ENCODE measurements around the gene UBL4A. TPM values are rescaled to one million over a fixed set of nuclear protein-coding genes. Genes with fewer than 3 reads are reported as not detected.

UBL4A gene
- total and polyA plus RNA-seq, 9 of the 15 experiments (the other 6 are each of a cell fraction or from before 2014, with no cell fraction given): 15.2 to 140 (median 100) TPM

DNA sequence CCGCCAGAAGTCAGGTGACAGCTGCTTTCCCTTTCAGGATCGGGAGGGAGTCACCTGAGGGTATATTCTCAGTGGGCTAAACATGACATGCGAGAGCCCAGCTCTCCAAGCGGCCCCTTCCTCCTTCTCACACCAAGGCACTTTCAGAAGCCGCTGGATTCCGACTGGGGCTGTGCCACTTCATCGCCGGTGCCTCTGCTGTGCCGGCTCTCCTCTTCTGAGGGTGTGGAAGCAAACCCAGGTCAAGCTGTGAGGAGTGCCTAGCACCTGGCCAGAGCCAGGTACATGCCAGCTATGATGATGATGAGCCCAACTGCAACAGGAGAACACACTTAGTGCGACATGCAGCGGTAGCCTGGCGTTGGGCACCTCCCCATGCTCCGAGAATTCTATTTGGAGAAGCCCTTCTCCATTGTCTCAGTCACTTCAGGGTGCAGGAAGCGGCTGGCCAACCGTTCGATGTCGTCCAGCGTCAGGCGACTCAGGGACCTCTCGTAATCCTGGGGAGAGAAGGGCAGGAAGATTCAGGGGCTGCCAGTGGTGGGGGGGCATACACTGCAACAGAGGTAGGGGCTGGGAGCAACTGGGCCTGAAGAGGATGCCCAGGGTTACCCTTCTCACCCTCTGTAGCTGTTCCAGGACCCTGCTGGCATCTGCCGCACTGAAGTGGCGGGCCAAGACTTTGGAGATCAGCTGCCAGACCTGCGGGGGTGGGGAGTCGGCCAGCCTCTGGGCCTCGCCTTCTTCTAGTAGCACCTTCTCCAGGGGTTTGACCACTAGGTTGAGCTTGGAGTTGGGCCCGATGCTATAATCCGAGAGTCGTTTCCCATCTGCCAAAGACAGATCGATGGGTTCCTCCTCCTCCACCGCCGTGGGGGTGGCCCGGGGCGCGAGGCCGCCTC is 1.0 kb downstream of the UBL4A start:
- peaks cover 7% of the 10 kb centered on the region; the same call in 1 of the 2 replicates for H4K20me1 ChIP-seq (replicated peaks; ENCODE audit: control insufficient read depth, insufficient read depth, low read length)
- peak overlapping the region; percentile 83 for H3K4me3 ChIP-seq
- ChIA-PET POLR2A (interaction anchor here (0.6 to 2.1 kb wide), 9 partner anchors 7 to 87 kb away, joined by 3 to 10 read pairs (median 4); partner anchors contain the start of genes DNASE1L1 and RPL10), CTCF (ENCODE audit: low intra/inter-chr PET ratio) (no interaction called here)
- H3K9ac ChIP-seq (ENCODE audit: insufficient read depth in 1 of 2, low read depth in 2 of 2, low read length in 2 of 2): peak overlapping the region; percentile 84 to 97
- no peak overlapping the region for H2AFZ ChIP-seq (ENCODE audit: low read depth, low read length)
- DNase-seq (ENCODE audit: extremely low read depth in 1 of 4, low spot score in 3 of 4): peak in 2 of 4 experiments; percentile 33 to 49
- in situ Hi-C loops (cut with MboI) (no loop called here), intact Hi-C loops (cut with micrococcal nuclease) (loop anchor here (2.0 to 5.0 kb wide), 2 partner anchors 55 to 88 kb away; partner anchors contain the start of gene RPL10)
- FAIRE-seq: no peak
- no peaks in the 10 kb centered on the region for H3K9me3 ChIP-seq (replicated peaks; ENCODE audit: control insufficient read depth, insufficient read depth, low read depth, low read length)
- peak; percentile 0; the same call in 1 of the 3 replicates for ATAC-seq
- peaks cover 67% of the 10 kb centered on the region for H3K79me2 ChIP-seq (ENCODE audit: control insufficient read depth, insufficient read depth, low read length)
- H3K4me2 ChIP-seq (ENCODE audit: insufficient read depth, low read length): peak overlapping the region; percentile 91
- peaks cover 44 to 83% of the 10 kb centered on the region in 2 experiments for H3K4me1 ChIP-seq (replicated peaks in 1 of 2; ENCODE audit: control insufficient read depth in 2 of 2, insufficient read depth in 2 of 2, low read length in 2 of 2)
- TSS peak; percentile 25 for BruUV-seq (replicated peaks)
- no peaks in the 10 kb centered on the region for H3K27me3 ChIP-seq (ENCODE audit: control insufficient read depth in 2 of 2, insufficient read depth in 2 of 2, low read length in 2 of 2)
- 10% methylated on average over 22 of the region's 35 CpGs for WGBS (ENCODE audit: insufficient coverage, low coverage, missing lambda C conversion rate)
- H3K27ac ChIP-seq (ENCODE audit: extremely low read depth, low read depth, low read length): peak overlapping the region; percentile 87
- peaks cover 50% of the 10 kb centered on the region for H3K36me3 ChIP-seq (ENCODE audit: control insufficient read depth, insufficient read depth, low read length)
- no peaks in the 10 kb centered on the region for H3K9me1 ChIP-seq (ENCODE audit: control insufficient read depth, insufficient read depth, low read length)
- peak; percentile 8 for TF ChIP-seq HMGN3 (IDR thresholded peaks at IDR 0.05; ENCODE audit: borderline replicate concordance, extremely low read depth, insufficient read length, low read depth, low read length)
- no peak for TF ChIP-seq NR2C2 (CRISPR knock-in tag; IDR thresholded peaks at IDR 0.05)
- TF ChIP-seq NR2C2 (tag; IDR thresholded peaks at IDR 0.05): peak; percentile 8; the same call in 1 of the 2 replicates
- TF ChIP-seq CHD1 (IDR thresholded peaks at IDR 0.05; ENCODE audit: low read length): peak; percentile 28
- peak; percentile 8 for TF ChIP-seq MEIS2 (IDR thresholded peaks at IDR 0.05; ENCODE audit: partially characterized antibody)
- peak; percentile 69 for TF ChIP-seq RBBP5 (IDR thresholded peaks at IDR 0.05; ENCODE audit: borderline replicate concordance, insufficient read depth, low read length, poor library complexity, severe bottlenecking)
- no peak for TF ChIP-seq DEAF1 (CRISPR knock-in tag; IDR thresholded peaks at IDR 0.05)
- TF ChIP-seq ZBTB17 (CRISPR knock-in tag; IDR thresholded peaks at IDR 0.05): no peak
- TF ChIP-seq, protein P1, sequence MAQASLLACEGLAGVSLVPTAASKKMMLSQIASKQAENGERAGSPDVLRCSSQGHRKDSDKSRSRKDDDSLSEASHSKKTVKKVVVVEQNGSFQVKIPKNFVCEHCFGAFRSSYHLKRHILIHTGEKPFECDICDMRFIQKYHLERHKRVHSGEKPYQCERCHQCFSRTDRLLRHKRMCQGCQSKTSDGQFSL (CRISPR knock-in tag; IDR thresholded peaks at IDR 0.05): no peak
- TF ChIP-seq, protein P1 (tag; IDR thresholded peaks at IDR 0.05): 0 out of 4 replicates have a peak, but pooled peaks of 1 of the 2 experiments have one; percentile 35
- 0 out of 2 replicates have a peak, but pooled peaks have one; percentile 12 for TF ChIP-seq LCOR (CRISPR knock-in tag; IDR thresholded peaks at IDR 0.05)
- TF ChIP-seq KDM4B (IDR thresholded peaks at IDR 0.05; ENCODE audit: borderline replicate concordance in 2 of 2, low read depth in 1 of 2): no peak
- no peak for TF ChIP-seq ZNF589 (CRISPR knock-in tag; IDR thresholded peaks at IDR 0.05; ENCODE audit: low read depth)
- TF ChIP-seq GABPB2 (CRISPR knock-in tag; conservative IDR thresholded peaks at IDR 0.05): no peak
